Measurements from ENCODE around the gene TBC1D1.

TBC1D1 gene

DNA sequence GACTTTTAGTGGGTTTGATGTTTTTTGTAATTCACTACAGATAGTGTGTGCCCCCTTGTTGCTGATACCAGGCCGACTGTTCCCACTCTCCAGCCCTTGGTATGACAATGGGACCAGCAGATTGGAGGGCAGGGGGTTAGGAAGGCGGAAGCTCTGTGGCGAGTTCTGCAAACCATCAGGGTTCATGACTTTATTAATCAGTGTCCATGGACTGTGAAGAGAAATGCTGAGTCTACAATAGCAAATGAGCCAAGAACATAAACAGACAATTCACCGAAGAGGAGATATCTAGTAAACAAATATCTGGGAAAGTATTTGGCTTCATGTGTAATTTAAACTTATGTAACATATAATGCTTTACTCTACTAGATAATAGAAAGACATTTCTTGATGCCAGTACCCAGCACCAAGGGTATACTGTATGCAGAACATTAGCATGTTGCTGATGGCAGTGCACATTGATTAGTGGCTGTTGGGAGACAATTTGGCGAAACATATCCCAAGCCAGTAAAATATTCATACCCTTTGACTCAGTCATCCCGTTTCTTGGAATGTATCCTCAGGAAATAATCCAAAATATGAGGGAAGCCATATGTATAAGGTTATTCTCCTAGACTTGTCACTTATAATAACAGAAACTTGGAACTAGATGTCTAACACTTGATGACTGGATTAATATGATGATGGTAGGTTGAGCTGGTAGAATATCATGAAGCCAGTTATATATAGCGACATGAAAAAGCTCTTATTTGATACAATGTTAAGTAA is 238.8 kb downstream of the TBC1D1 start (continued):
- TF ChIP-seq ZNF174 (tag by site-specific recombination; IDR thresholded peaks at IDR 0.05) (no peak), SCRT1 (tag by site-specific recombination; IDR thresholded peaks at IDR 0.05; ENCODE audit: borderline replicate concordance) (no peak), AEBP2 (tag by site-specific recombination; IDR thresholded peaks at IDR 0.05; ENCODE audit: borderline replicate concordance) (no peak), ZNF10 (tag by site-specific recombination; IDR thresholded peaks at IDR 0.05) (no peak)
- TF ChIP-seq, protein P1, sequence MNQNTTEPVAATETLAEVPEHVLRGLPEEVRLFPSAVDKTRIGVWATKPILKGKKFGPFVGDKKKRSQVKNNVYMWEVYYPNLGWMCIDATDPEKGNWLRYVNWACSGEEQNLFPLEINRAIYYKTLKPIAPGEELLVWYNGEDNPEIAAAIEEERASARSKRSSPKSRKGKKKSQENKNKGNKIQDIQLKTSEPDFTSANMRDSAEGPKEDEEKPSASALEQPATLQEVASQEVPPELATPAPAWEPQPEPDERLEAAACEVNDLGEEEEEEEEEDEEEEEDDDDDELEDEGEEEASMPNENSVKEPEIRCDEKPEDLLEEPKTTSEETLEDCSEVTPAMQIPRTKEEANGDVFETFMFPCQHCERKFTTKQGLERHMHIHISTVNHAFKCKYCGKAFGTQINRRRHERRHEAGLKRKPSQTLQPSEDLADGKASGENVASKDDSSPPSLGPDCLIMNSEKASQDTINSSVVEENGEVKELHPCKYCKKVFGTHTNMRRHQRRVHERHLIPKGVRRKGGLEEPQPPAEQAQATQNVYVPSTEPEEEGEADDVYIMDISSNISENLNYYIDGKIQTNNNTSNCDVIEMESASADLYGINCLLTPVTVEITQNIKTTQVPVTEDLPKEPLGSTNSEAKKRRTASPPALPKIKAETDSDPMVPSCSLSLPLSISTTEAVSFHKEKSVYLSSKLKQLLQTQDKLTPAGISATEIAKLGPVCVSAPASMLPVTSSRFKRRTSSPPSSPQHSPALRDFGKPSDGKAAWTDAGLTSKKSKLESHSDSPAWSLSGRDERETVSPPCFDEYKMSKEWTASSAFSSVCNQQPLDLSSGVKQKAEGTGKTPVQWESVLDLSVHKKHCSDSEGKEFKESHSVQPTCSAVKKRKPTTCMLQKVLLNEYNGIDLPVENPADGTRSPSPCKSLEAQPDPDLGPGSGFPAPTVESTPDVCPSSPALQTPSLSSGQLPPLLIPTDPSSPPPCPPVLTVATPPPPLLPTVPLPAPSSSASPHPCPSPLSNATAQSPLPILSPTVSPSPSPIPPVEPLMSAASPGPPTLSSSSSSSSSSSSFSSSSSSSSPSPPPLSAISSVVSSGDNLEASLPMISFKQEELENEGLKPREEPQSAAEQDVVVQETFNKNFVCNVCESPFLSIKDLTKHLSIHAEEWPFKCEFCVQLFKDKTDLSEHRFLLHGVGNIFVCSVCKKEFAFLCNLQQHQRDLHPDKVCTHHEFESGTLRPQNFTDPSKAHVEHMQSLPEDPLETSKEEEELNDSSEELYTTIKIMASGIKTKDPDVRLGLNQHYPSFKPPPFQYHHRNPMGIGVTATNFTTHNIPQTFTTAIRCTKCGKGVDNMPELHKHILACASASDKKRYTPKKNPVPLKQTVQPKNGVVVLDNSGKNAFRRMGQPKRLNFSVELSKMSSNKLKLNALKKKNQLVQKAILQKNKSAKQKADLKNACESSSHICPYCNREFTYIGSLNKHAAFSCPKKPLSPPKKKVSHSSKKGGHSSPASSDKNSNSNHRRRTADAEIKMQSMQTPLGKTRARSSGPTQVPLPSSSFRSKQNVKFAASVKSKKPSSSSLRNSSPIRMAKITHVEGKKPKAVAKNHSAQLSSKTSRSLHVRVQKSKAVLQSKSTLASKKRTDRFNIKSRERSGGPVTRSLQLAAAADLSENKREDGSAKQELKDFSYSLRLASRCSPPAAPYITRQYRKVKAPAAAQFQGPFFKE (tag by site-specific recombination; IDR thresholded peaks at IDR 0.05; ENCODE audit: borderline replicate concordance), result no peak
- TF ChIP-seq, protein P2, sequence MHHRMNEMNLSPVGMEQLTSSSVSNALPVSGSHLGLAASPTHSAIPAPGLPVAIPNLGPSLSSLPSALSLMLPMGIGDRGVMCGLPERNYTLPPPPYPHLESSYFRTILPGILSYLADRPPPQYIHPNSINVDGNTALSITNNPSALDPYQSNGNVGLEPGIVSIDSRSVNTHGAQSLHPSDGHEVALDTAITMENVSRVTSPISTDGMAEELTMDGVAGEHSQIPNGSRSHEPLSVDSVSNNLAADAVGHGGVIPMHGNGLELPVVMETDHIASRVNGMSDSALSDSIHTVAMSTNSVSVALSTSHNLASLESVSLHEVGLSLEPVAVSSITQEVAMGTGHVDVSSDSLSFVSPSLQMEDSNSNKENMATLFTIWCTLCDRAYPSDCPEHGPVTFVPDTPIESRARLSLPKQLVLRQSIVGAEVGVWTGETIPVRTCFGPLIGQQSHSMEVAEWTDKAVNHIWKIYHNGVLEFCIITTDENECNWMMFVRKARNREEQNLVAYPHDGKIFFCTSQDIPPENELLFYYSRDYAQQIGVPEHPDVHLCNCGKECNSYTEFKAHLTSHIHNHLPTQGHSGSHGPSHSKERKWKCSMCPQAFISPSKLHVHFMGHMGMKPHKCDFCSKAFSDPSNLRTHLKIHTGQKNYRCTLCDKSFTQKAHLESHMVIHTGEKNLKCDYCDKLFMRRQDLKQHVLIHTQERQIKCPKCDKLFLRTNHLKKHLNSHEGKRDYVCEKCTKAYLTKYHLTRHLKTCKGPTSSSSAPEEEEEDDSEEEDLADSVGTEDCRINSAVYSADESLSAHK (tag by site-specific recombination; IDR thresholded peaks at IDR 0.05), result no peak

DNA sequence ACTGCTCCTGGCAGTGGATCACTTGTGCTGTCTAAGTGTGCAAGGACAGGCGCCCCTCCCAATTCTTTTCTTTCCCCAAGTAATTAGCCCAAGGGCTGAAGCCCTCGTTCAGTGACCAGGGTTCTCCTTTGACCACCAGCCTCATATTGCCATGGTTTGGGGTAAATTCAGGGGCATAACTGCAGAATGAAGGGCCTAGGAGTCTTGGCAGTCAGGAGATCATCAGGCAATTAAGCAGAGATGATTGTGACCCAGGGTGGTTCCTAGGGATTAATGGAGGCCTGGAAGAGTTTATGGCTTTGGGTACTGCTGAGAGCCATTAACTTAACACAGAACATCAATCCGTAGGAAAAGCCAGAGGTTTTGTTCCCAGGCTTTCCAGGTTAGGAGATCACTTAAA is 240.0 kb downstream of the TBC1D1 start:
- H3K9me3 ChIP-seq (ENCODE audit: control insufficient read depth, insufficient read depth, low read depth, low read length), result no peaks in the 10 kb centered on the region
- H3K27ac ChIP-seq (ENCODE audit: extremely low read depth, low read depth, low read length), result no peak overlapping the region
- H3K4me3 ChIP-seq (ENCODE audit: low read depth, low read length), result no peak overlapping the region
- TF ChIP-seq ZIC2 (tag by site-specific recombination; IDR thresholded peaks at IDR 0.05), result 0 out of 2 replicates have a peak, but pooled peaks have one; percentile 8
- no peak for TF ChIP-seq MEIS1 (CRISPR knock-in tag; IDR thresholded peaks at IDR 0.05; ENCODE audit: borderline replicate concordance)
- H3K36me3 ChIP-seq (ENCODE audit: control insufficient read depth in 2 of 2, insufficient read depth in 1 of 2, low read length in 2 of 2), result peaks cover 0 to 30% of the 10 kb centered on the region in 2 experiments; a peak in 1 of 3 replicates
- H3K4me1 ChIP-seq (ENCODE audit: control insufficient read depth, insufficient read depth, low read length), result no peaks in the 10 kb centered on the region
- POLR2A ChIA-PET, result no interaction called here
- CTCF ChIA-PET, result no interaction called here

DNA sequence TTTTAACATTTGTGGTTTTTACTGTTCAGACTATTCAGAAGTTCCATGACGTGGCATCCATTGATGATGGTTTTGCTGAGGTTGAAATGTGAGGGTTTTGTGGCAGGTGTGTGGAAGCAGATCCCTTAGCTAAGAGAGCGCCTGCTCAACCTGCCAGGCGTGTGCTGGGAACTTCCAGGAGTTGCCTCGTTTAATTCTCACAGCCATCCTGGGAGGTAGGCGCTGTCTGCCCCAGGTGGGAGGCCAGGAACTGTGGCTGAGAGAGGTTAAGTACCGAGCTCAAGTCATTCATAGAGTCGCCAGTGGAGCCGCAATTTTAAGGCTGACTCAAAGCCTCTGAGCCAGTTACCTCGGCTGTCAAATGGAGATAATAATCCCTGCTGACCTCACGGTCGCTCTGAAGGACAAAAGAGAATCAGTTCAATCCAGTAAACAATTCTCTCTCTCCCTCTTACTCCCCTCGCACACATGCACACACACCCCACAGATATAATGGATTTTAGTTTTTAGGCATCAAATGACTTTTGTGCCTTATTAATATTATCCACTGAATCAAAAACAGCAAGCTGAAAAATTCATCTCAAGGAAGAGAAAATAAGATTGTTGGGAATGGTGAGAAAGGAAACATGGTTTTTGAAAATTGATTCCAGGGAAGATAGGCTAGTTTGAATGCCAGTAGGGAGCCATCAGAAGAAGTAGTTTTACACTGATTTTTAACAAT is 240.6 kb downstream of the TBC1D1 start:
- H3K36me3 ChIP-seq (ENCODE audit: control insufficient read depth in 2 of 2, insufficient read depth in 1 of 2, low read length in 2 of 2), result peaks cover 0 to 34% of the 10 kb centered on the region in 2 experiments; a peak in 1 of 3 replicates
- H3K4me3 ChIP-seq (ENCODE audit: low read depth, low read length), result no peak overlapping the region
- H3K27ac ChIP-seq (ENCODE audit: extremely low read depth, low read depth, low read length), result no peak overlapping the region
- POLR2A ChIA-PET, result no interaction called here
- CTCF ChIA-PET, result interaction anchor here (0.7 kb wide), 1 partner anchor 70 kb away, joined by 3 read pairs; no protein-coding TSS in a partner anchor
- no peaks in the 10 kb centered on the region for H3K9me3 ChIP-seq (ENCODE audit: control insufficient read depth, insufficient read depth, low read depth, low read length)
- H3K4me1 ChIP-seq (ENCODE audit: control insufficient read depth, insufficient read depth, low read length), result no peaks in the 10 kb centered on the region
- TF ChIP-seq ZBTB21 (tag by site-specific recombination; IDR thresholded peaks at IDR 0.05), result no peak
- no peak for TF ChIP-seq ZNF555 (tag by site-specific recombination; conservative IDR thresholded peaks at IDR 0.05)
- TF ChIP-seq ZNF433 (tag by site-specific recombination; IDR thresholded peaks at IDR 0.05; ENCODE audit: low read depth), result no peak
- TF ChIP-seq, protein P3, sequence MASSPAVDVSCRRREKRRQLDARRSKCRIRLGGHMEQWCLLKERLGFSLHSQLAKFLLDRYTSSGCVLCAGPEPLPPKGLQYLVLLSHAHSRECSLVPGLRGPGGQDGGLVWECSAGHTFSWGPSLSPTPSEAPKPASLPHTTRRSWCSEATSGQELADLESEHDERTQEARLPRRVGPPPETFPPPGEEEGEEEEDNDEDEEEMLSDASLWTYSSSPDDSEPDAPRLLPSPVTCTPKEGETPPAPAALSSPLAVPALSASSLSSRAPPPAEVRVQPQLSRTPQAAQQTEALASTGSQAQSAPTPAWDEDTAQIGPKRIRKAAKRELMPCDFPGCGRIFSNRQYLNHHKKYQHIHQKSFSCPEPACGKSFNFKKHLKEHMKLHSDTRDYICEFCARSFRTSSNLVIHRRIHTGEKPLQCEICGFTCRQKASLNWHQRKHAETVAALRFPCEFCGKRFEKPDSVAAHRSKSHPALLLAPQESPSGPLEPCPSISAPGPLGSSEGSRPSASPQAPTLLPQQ (tag by site-specific recombination; IDR thresholded peaks at IDR 0.05), result no peak
- TF ChIP-seq KLF16 (tag by site-specific recombination; IDR thresholded peaks at IDR 0.05), result no peak
- no peak for TF ChIP-seq ZNF175 (tag by site-specific recombination; IDR thresholded peaks at IDR 0.05)
- TF ChIP-seq ZNF510 (tag by site-specific recombination; IDR thresholded peaks at IDR 0.05; ENCODE audit: insufficient replicate concordance), result no peak
- TF ChIP-seq ZNF610 (tag by site-specific recombination; IDR thresholded peaks at IDR 0.05; ENCODE audit: borderline replicate concordance), result no peak
- TF ChIP-seq ZFP37 (tag by site-specific recombination; IDR thresholded peaks at IDR 0.05), result no peak
- TF ChIP-seq ZNF544 (tag by site-specific recombination; IDR thresholded peaks at IDR 0.05), result no peak
- no peak for TF ChIP-seq ZBTB8A (tag by site-specific recombination; IDR thresholded peaks at IDR 0.05)
- TF ChIP-seq ZNF560 (tag by site-specific recombination; IDR thresholded peaks at IDR 0.05; ENCODE audit: borderline replicate concordance), result no peak
